ENCODE results near the gene DHCR7. TPM values are rescaled to one million over a fixed set of nuclear protein-coding genes. Genes with fewer than 3 reads are reported as not detected.

DHCR7 gene
- total and polyA plus RNA-seq, 2 experiments from 2014 or later = 84.0 to 166 TPM

GRCh38 chr11:71491940-71492339, 43.7 kb upstream of the DHCR7 start:
- Histone ChIP-seq H3F3A (replicated peaks; ENCODE audit: low read depth) (no peaks in the 10 kb centered on the region), H4K20me1 (replicated peaks; ENCODE audit: insufficient read depth) (no peaks in the 10 kb centered on the region; the same call in 1 of the 2 replicates), H3K27me3 (ENCODE audit: insufficient read depth) (no peaks in the 10 kb centered on the region), H3K79me2 (replicated peaks; ENCODE audit: insufficient read depth) (no peaks in the 10 kb centered on the region), H3K27ac (ENCODE audit: low read depth) (no peak overlapping the region), H3K36me3 (ENCODE audit: insufficient read depth) (no peaks in the 10 kb centered on the region), H2AFZ (no peak overlapping the region), H3K4me2 (no peak overlapping the region), H3K4me1 (ENCODE audit: insufficient read depth) (no peaks in the 10 kb centered on the region), H3K9me2 (ENCODE audit: insufficient read depth) (no peaks in the 10 kb centered on the region), H3K4me3 (no peak overlapping the region)
- no peak for ATAC-seq
- Mint-ChIP-seq H3K4me3 (no peak overlapping the region), H3K36me3 (ENCODE audit: low read depth) (peaks cover 35% of the 10 kb centered on the region), H3K4me1 (peaks cover 2% of the 10 kb centered on the region; the same call in 1 of the 3 replicates), H3K27me3 (ENCODE audit: insufficient read depth, low read depth, poor library complexity) (peaks cover 12% of the 10 kb centered on the region), H3K9me3 (0 out of 3 replicates have a peak, but pooled peaks cover 3% of the 10 kb centered on the region), H3K27ac (no peak overlapping the region; the same call in 1 of the 2 replicates)
- TF ChIP-seq EZH2phosphoT487 (IDR thresholded peaks at IDR 0.05; ENCODE audit: unreplicated experiment) (no peak), CREB1 (CRISPR knock-in tag; IDR thresholded peaks at IDR 0.05; ENCODE audit: low read depth) (no peak), CTCF (conservative IDR thresholded peaks at IDR 0.05; ENCODE audit: low read depth in 2 of 2) (no peak), ETS1 (IDR thresholded peaks at IDR 0.05) (no peak), JUNB (IDR thresholded peaks at IDR 0.05; ENCODE audit: unreplicated experiment) (no peak), POLR2AphosphoS5 (IDR thresholded peaks at IDR 0.05; ENCODE audit: low read depth) (no peak), NANOG (IDR thresholded peaks at IDR 0.05; ENCODE audit: borderline replicate concordance) (no peak), ZNF331 (CRISPR knock-in tag; IDR thresholded peaks at IDR 0.05; ENCODE audit: low read depth) (no peak), ZNF462 (CRISPR knock-in tag; IDR thresholded peaks at IDR 0.05) (no peak), ZNF114 (CRISPR knock-in tag; IDR thresholded peaks at IDR 0.05) (no peak), REST (IDR thresholded peaks at IDR 0.05; ENCODE audit: unreplicated experiment) (no peak), STAT1 (IDR thresholded peaks at IDR 0.05; ENCODE audit: unreplicated experiment) (no peak), EZH2 (IDR thresholded peaks at IDR 0.05; ENCODE audit: low read depth, unreplicated experiment) (no peak)
- no peak for DNase-seq (ENCODE audit: low spot score)

Data from GM23338 (cell line).